ENCODE data around the gene AOPEP.

Gene AOPEP, protein sequence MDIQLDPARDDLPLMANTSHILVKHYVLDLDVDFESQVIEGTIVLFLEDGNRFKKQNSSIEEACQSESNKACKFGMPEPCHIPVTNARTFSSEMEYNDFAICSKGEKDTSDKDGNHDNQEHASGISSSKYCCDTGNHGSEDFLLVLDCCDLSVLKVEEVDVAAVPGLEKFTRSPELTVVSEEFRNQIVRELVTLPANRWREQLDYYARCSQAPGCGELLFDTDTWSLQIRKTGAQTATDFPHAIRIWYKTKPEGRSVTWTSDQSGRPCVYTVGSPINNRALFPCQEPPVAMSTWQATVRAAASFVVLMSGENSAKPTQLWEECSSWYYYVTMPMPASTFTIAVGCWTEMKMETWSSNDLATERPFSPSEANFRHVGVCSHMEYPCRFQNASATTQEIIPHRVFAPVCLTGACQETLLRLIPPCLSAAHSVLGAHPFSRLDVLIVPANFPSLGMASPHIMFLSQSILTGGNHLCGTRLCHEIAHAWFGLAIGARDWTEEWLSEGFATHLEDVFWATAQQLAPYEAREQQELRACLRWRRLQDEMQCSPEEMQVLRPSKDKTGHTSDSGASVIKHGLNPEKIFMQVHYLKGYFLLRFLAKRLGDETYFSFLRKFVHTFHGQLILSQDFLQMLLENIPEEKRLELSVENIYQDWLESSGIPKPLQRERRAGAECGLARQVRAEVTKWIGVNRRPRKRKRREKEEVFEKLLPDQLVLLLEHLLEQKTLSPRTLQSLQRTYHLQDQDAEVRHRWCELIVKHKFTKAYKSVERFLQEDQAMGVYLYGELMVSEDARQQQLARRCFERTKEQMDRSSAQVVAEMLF

DNA sequence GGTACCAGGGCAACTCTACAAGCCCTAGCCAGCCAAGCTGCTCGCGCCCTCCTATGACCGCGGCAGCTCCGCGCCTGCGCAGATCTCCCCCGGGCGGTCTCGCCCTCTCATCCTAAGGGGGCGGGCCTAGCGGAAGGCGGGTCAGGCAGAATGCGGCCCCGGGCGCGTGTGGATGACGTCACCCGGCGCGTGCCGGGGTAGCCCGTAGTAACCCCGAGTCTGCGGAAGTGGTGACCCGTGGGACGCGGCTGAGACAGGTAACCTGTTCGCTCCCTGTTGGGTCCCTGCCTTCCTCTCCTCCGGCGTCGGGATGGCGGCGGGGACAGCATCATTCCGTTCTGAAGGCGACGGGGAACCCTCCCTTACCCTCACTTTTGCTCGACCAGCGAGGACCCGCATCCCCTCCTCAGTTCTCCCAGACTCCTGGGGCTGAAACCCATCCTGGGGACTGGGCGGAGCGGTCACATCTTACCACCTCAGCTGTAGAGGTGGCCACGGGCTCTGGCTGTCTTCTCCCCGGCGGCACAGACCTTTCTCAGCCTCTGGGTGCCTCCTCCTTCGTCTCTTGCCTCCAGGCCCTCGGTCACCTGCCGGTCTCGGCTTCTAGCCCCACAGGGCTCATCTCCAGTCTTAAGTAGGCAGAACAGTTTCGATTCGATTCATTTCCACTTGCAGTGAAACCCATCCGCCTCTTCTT lies at the start of gene AOPEP:
AOPEP (plus strand) TSS at position 205 of the 697 bp plus-strand sequence. CDS start 33,085 bp downstream, outside the sequence.
- DNase-seq = peak; percentile 91 to 99

DNA sequence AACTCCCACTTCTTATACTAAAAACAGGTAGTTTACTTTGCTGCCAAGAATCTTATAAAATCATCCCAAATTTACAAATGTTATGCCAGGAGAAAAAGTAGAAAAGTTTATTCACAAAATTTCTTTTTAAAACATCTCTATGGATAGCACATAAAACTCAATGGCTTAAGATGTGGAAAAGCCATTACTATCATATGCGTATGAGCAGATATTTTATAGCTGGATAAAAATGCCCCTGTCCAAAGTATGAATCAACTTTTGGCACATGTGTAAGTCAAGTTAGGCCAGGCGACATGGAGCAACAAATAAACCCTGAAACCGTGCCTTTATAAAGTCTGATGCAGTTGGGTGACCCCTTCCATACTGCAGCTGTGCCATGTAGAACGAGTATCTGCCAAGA lies 48.6 kb upstream of the AOPEP start:
- no peak for DNase-seq

DNA sequence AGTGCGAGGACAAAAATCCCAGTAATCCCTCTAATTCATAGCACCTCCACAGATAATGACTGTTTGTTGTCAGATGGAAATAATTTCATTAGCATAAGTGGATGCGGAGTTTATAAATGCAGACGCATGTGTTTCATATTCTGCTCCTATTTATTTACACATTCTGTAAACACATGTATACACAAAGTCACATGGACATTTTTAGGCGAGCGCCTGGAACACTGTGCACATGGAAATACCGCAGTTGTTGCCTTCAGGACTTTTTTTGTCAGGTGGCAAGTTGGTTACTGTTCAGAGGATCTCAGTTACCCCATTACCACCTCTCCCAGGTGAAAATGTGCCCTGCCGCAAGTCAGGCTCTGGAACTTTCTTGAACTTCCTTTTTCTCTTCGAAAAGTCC lies 46.9 kb upstream of the AOPEP start:
- DNase-seq = no peak

DNA sequence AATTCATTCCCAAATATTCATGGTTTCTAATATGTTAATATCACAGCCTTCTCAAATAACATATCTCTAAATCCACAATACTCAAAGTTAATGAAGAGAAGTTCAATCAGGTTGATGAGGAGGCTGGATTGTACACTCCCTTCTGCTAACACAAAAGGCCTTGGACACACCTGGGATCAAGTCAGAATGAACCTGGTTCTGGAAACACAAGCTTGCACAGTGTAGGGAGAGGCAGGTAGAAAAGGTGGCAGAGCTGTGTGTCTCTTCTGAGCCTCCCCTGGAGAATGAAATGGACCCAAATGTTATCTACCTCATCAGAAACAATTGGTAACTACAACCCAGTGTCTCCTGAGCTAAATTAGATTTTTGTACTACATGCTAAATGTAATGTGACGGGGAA lies 46.5 kb upstream of the AOPEP start:
- no peak for DNase-seq

DNA sequence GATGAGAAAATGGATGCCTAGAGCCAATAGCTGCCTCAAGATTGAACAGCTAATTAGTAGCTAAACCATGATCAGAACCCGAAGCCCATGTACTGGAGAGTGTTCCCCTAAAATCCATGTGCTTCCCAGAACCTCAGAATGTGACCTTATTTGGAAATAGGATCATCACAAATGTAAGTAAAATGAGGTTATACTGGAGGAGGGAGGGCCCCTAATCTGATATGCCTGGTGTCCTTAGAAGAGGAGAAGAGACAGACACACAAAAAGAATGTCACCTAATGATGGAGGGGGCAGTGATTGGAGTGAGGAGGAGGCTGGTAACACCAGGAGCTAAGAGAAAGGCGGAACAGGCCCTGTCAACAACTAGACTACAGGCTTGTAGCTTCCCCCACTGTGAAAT lies 45.9 kb upstream of the AOPEP start:
- no peak for DNase-seq

DNA sequence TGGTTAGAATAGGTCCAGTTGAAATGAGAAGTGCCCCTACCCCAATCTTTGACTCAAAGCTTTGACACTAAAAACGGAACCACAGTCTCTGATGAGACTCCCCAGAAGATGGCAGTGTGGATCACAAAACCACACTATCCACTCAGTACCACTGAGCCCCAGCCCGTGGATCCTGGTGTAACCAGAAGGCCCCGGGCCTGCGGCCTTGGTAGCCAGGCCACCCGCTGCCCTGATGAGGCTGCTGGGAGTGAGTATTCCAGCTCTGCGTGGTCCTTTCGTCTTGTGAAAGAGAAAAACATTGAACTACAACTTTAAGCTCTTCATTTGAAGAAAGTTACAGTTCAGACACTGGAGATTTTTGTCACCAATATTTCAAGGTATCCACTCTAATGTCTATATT lies 45.0 kb upstream of the AOPEP start:
- peak; percentile 50 to 76 for DNase-seq

DNA sequence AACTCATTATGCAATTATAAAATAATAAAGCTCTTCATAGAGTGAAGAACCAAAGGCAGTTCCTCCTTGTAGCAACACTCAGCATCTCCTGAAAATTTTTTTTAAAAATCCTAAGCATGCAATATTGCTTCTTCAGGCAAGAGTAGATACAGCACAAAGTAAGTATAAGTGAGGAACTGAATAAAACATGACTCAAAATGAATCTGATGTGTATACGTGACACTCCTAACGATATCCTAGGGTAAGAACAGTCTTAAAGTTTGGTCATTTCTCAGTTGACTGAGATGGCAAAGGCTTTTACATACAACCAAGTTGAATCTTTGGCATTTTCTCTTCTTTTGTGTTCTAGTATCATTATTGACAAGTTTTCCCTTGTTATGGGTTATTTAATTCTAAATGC lies 41.1 kb upstream of the AOPEP start:
- DNase-seq = no peak

DNA sequence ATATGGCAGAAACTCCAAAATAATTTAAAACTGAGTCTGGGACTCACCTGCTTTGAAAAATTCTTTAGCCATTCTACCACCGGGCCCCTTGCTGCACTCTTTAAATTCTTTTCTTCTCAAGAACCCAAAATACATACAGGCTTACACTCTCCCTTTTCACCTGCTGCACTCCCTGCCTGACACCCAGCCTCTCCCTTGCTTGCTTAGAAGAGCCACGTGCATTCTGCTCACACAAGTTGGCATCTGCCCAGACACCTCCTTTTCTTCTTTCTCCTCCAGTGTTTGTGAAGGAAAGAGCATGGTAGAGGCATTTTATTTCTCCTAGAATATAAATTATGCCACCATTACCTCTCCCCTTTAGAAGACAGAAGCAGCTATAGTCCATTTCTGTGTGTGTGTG lies 39.0 kb upstream of the AOPEP start:
- DNase-seq = no peak

DNA sequence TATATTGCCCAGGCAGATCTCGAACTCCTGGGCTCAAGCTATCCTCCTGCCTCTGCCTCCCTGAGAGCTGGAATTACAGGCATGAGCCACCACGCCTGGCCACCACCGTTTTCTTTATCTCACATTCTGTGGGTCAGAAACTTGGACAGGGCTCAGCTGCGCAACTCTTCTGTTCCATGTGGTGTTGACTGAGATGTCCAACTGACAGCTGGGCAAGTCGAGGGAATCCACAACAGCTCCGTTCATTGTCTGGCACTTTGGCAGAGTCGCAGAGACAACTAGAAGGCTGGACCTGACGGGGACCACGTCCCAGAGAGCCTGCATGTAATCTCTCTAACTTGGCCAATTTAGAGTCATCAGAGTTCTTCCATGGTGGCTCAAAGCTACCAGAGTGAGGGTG lies 36.2 kb upstream of the AOPEP start:
- DNase-seq = no peak

DNA sequence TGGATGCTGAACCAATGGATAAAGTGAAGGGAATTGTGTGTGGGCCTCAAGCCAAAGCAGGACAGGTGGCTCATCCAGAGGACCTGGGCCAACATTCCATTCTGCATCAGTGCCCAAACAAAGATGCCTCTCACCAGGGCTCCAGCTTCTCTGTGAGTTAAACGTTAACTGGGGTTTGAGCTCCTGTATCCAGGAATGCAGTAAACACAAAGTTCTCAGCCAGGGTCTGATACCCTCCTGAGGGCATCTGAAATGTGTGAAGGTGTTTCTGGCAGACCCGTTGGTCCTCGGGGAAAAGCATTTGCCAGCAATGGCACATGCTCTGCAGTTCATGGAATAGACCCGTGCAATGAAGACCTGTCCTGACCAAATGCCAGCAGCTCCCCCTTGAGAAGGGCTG lies 33.9 kb upstream of the AOPEP start:
- DNase-seq = no peak

DNA sequence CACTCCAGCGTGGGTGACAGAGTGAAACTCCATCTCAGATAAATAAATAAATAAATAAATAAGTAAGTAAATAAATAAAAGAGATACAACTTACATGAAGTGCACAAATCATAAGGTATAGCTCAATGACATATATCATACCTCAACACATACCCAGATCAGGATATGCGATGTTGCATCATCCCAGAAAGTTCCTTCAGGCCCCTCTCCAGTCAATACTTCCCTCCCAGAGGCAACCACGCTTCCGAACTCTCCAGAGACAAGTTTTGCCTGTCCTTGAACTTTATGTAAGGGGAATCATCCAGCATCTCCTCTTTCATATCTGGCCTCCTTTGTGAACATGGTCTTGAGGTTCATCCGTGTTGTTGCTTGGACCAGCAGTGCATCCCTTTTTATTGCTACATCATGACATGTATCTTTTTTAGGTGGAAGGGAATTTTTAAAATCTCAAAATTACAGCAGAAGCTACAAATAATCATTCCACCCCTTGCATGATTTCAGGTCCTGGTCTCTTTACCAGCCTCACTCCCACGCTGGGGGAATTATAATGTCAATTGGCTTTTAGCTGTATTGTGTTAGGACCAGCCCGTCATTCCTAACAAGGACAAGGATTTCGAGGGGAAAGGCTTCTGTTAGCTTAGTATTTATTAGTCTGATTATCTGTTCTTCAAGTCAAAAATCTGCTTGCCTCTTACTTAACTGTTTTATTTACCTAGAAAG lies 32.9 kb upstream of the AOPEP start:
- DNase-seq = no peak

DNA sequence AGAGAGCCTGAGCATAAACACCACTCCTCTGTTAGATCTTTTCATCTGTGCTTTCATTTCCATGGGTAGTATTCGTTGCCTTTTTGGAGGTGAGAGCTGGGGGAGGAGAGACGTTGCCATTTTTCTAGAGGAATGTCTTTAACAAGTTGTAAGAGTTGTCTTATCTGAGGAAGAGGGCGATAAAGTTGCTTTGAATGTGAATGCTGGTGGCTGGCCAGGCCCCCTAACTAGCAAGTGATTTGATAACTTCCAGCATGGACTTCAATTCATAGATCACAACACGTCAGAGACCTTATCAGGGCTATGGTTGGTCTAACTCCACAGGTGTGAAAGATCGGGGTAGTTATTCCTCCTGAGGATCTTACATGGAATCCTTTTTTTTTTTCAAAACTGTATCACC lies 30.0 kb upstream of the AOPEP start:
- no peak for DNase-seq

DNA sequence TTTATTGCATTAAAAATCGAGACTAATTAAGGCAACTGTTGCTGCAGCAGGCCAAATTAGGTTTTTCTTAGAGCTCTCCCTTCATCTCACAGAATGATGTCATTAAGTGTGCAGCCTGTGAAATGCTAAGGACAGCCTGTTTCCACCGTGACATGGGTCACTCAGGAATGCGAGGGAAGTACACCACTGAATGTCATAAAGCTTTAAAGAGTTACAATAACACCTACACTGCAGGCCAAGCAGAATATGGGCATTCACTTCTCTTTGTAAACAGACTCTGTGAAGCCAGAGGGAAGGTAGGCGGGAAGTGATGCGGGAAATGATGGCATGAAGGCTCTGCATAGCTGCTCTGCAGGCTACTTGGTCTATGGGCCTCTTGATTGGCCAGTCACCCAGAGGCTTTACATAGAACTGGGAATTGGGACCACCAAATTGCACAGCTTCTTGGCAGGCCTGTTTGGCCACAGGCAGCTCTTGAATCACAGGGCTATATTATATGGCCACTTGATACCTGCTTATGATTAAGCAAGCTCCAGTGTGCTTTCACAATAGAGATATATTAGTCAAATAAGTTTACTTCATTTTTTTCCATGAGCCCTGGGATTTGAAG lies 28.4 kb upstream of the AOPEP start:
- peak in 1 of 2 donors; percentile 13 for DNase-seq

DNA sequence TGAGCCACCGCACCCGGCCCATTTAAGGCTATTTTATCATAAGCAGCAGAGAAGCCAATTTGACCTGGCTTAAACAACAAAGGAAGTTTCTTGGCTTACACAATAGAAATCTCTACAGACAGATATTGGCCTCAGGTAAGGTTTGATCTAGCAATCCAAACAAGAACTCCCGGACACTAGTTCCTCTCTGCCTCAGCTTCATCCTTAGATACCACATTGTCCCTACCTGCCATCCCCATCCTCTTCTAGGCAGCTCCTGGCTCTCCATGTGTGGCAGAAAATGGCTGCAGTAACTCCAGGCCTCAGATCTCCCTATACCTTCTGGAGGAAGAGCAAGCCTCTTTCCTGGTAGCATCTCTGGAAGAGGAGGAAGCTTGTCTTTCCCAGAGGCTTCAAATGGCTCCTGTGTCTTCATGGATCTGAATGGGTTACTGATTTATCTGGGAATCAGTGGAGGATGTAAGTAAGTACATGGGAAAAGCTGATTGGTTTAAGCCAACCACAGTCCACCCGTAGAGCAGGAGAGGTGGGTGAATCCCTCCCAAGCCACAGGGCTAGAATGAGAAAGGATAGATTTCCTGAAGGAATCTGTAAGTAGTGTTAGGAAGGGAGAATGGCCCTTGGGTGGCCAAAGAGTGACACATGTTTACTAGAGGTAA lies 26.7 kb upstream of the AOPEP start:
- DNase-seq = no peak

DNA sequence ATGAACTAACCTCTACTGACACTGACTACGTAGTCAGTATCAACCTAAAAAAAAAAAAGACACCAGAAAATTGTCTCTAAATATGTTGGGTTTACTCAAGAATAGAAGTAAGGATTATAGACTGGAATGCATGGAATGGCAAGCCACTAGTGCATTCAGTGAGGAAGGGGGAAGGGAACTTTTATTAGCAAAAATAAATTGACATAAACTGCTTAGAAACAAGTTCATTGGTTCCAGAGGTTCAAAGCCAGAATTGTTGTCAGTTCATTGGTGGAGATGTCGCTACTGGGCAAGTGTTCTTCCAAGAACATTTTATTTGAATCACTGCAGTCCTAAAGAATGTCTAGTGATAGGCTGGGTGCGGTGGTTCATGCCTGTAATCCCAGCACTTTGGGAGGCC lies 26.1 kb upstream of the AOPEP start:
- DNase-seq = no peak

DNA sequence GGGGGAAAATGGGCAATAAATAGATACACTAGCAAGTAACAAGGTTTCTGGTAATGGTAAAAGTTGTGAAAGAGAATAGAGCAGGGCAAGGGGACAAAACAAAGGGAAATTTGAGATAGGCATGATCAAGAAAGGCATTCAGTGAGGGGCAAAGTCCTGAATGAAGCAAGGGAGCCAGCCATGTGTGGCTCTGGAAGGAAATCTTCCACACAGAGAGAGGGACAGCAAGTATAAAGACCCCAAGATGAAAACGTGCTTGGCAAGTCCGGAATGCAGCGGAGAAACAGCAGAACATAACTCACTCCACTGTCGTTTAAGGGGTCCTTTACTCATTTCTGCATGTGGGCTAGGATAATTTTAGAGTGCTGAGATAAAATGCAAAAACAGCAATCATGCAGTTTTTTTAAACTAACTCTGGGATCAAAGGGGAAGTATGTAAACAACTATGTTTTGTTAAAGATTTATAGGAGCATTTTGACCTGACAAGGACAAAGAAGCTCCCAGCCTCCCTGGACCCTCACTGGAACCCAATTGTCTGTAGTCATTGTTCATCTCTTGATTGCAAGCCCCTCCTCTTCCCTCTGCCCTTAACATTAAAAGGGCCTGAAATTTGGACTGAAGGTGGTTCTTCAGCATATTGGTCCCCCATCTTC lies 22.9 kb upstream of the AOPEP start:
- DNase-seq = no peak

DNA sequence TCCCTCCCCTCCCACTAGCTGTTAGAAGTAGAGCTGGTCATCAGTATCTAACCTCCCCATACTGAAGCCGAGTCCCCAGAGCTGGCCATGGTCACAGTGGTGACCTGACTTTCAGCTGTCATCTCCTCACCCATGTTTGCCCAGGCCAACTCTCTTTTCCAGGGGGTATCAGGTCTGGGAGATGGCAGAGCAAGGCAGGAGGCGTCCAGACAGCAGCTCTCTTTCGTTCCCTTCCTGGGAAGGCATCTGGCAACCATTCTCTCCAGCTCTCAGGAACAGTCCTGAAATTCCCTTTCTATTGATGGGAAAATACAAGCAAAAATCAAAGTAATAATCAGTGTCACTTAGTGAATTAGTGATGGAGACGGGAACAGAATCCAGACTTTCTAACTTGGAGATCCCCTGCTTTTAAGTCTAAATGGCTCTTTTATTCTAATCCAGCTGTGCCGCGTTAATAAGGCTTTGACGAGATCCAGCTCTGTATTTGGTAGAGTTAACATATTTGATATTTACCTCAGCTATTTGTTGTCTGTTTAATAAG lies 21.3 kb upstream of the AOPEP start:
- DNase-seq = no peak

DNA sequence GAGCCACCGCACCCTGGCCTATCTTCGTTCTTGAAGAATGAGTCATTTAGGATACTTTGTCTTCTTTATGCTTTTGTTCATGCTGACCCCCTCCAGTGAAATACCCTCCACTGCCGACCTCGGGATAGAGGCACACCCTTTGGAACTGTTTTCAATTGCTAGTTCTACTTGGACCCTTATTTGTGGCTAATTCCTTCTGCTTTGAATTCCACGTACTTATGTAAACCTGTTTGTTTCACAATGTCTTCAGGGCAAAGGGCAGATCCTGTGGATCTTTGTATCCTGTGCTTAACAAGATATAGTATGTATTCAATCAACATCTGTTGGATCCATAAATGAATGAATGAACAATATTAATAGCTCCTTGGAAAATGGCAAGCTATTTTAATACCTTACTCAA lies 19.6 kb upstream of the AOPEP start:
- no peak for DNase-seq

DNA sequence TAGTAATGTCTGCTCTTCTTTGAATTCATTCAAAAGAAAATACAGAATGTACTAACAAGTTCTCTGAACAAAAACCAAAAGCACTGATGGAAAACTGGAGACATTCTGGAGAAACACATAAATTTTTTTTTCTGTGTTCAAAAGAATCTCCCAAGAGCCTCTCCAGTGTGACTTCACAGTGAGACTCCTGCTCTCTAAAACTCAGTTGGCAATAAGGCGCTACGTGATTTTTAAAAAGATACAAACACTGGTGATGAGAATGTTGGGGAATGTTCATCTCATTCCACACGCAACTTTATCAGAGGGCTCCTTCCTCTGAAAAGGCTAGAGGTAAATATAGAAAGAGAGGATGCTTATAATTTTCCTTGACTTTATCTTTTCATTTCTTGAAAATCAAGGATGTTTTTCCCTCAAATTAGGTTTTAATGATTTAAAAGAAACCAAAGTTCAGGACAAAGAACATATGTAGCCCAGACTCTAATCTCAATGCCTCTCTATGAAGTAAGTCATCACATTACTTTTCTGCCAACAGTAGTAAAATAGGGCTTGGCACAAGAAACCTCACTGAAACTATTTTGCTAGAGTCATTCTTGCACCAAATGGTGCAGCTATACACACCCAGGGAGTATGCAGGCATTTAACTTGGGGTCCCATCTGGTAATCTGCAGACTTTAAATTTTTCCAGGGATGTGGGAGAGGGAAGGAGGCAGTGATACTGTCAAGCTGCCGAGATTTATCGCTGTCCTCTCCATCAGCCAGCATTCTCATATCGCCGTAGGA lies 12.9 kb upstream of the AOPEP start:
- no peak for DNase-seq

DNA sequence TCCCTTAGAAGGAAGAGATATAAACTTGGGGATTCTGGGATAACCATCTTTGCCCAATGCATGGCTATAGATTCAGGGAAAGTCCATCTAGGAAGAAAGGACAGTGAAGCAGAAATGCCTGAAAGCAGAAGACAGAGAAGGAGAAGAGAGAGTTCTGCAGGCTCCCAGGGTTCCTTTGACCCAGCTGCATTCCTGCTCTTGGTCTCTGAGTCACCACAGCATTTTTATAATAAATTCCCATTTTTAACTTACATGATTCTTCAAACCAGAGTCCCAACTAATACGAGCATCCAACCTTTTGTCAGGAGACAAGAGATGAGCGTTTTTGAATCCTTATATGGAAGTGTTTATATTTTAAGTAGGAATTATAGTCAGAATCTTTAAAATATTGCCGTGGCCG lies 12.0 kb upstream of the AOPEP start:
- DNase-seq = no peak

Data from inflammatory macrophage treated with lipopolysaccharide for 1 hour (primary cell).